GM21825 (cell line): ENCODE results near the gene ZSWIM8.
"Not testable (repeated sequence)": the region's sequence is repeated elsewhere in the genome, so short reads cannot be mapped to it uniquely, and the experiment has no call there.

Experiments used
- ATAC-seq: cut with Tn5 transposase; IDR thresholded peaks from one replicate; pipeline ENCODE4 v1.9.1; 2021; ENCODE audit warnings: mild to moderate bottlenecking, moderate library complexity; ENCODE audit not compliant: unreplicated experiment

The ZSWIM8 gene

GRCh38 chr10:73795491-73795890, 10.1 kb downstream of the ZSWIM8 start:
- ATAC-seq, result not testable (repeated sequence)

- ATAC-seq, result not testable (repeated sequence)
Measured at GRCh38 chr10:73796035-73796434, 10.6 kb downstream of the ZSWIM8 start.

GRCh38 chr10:73796766-73797165, 11.4 kb downstream of the ZSWIM8 start:
- no peak for ATAC-seq

- no peak for ATAC-seq
Measured at GRCh38 chr10:73797324-73798025, 12.1 kb downstream of the ZSWIM8 start.

GRCh38 chr10:73798087-73798486, 12.7 kb downstream of the ZSWIM8 start:
- ATAC-seq, result no peak

GRCh38 chr10:73798927-73799560, 13.6 kb downstream of the ZSWIM8 start:
- no peak for ATAC-seq

- no peak for ATAC-seq
Measured at GRCh38 chr10:73799899-73800559, 14.6 kb downstream of the ZSWIM8 start.

- no peak for ATAC-seq
Measured at GRCh38 chr10:73800560-73801252, 15.3 kb downstream of the ZSWIM8 start.

- no peak for ATAC-seq
Measured at GRCh38 chr10:73801253-73801590, 15.8 kb downstream of the ZSWIM8 start.

GRCh38 chr10:73802276-73802991, 17.0 kb downstream of the ZSWIM8 start:
- ATAC-seq, result no peak

- peak; percentile 72 for ATAC-seq
Measured at GRCh38 chr10:73803680-73804286, 18.4 kb downstream of the ZSWIM8 start.

GRCh38 chr10:73806176-73806950, 21.0 kb downstream of the ZSWIM8 start:
- ATAC-seq, result no peak

- no peak for ATAC-seq
Measured at GRCh38 chr10:73807471-73807870, 22.1 kb downstream of the ZSWIM8 start.

- ATAC-seq, result no peak
Measured at GRCh38 chr10:73808021-73808815, 22.8 kb downstream of the ZSWIM8 start.

- ATAC-seq, result no peak
Measured at GRCh38 chr10:73809061-73809818, 23.8 kb downstream of the ZSWIM8 start.

GRCh38 chr10:73810358-73810734, 24.9 kb downstream of the ZSWIM8 start:
- no peak for ATAC-seq

- peak; percentile 23 for ATAC-seq
Measured at GRCh38 chr10:73810735-73811465, 25.5 kb downstream of the ZSWIM8 start.

- no peak for ATAC-seq
Measured at GRCh38 chr10:73812657-73813056, 27.3 kb downstream of the ZSWIM8 start.
